ENCODE data around the gene TGFA.

The TGFA gene

GRCh38 chr2:70523996-70524965 lies 29.3 kb downstream of the TGFA start:
- no peak for TF ChIP-seq ZNF274 (IDR thresholded peaks at IDR 0.05; ENCODE audit: low read depth, low read length)

GRCh38 chr2:70523672-70523995 lies 30.0 kb downstream of the TGFA start:
- TF ChIP-seq ZNF274 (IDR thresholded peaks at IDR 0.05; ENCODE audit: low read depth, low read length): no peak
- no peak overlapping the region for H3K4me3 ChIP-seq (ENCODE audit: low read length)

More at GRCh38 chr2:70523996-70524965, 29.3 kb downstream of the TGFA start:
- H3K4me3 ChIP-seq (ENCODE audit: low read length): no peak overlapping the region

- H3K4me3 ChIP-seq (ENCODE audit: low read length): no peak overlapping the region
- TF ChIP-seq ZNF274 (IDR thresholded peaks at IDR 0.05; ENCODE audit: low read depth, low read length): no peak
These were observed 31.0 kb downstream of the TGFA start for GRCh38 chr2:70522627-70523026.

GRCh38 chr2:70520825-70521224 lies 32.8 kb downstream of the TGFA start:
- TF ChIP-seq ZNF274 (IDR thresholded peaks at IDR 0.05; ENCODE audit: low read depth, low read length): no peak
- H3K4me3 ChIP-seq (ENCODE audit: low read length): no peak overlapping the region

- H3K4me3 ChIP-seq (ENCODE audit: low read length): no peak overlapping the region
- TF ChIP-seq ZNF274 (IDR thresholded peaks at IDR 0.05; ENCODE audit: low read depth, low read length): no peak
These were observed 34.2 kb downstream of the TGFA start for GRCh38 chr2:70519453-70519852.

- H3K4me3 ChIP-seq (ENCODE audit: low read length): no peak overlapping the region
- TF ChIP-seq ZNF274 (IDR thresholded peaks at IDR 0.05; ENCODE audit: low read depth, low read length): no peak
These were observed 35.1 kb downstream of the TGFA start for GRCh38 chr2:70518557-70518956.

- H3K4me3 ChIP-seq (ENCODE audit: low read length): no peak overlapping the region
- TF ChIP-seq ZNF274 (IDR thresholded peaks at IDR 0.05; ENCODE audit: low read depth, low read length): no peak
These were observed 35.8 kb downstream of the TGFA start for GRCh38 chr2:70517804-70518203.

GRCh38 chr2:70516596-70516995 lies 37.0 kb downstream of the TGFA start:
- H3K4me3 ChIP-seq (ENCODE audit: low read length): no peak overlapping the region
- no peak for TF ChIP-seq ZNF274 (IDR thresholded peaks at IDR 0.05; ENCODE audit: low read depth, low read length)

GRCh38 chr2:70515938-70516337 lies 37.7 kb downstream of the TGFA start:
- TF ChIP-seq ZNF274 (IDR thresholded peaks at IDR 0.05; ENCODE audit: low read depth, low read length): no peak
- H3K4me3 ChIP-seq (ENCODE audit: low read length): no peak overlapping the region

- no peak overlapping the region for H3K4me3 ChIP-seq (ENCODE audit: low read length)
These were observed 39.0 kb downstream of the TGFA start for GRCh38 chr2:70514612-70515055.

GRCh38 chr2:70513738-70514137 lies 39.9 kb downstream of the TGFA start:
- H3K4me3 ChIP-seq (ENCODE audit: low read length): no peak overlapping the region
- no peak for TF ChIP-seq ZNF274 (IDR thresholded peaks at IDR 0.05; ENCODE audit: low read depth, low read length)

More at GRCh38 chr2:70514612-70515055, 39.0 kb downstream of the TGFA start:
- no peak for TF ChIP-seq ZNF274 (IDR thresholded peaks at IDR 0.05; ENCODE audit: low read depth, low read length)

GRCh38 chr2:70511971-70512729 lies 41.5 kb downstream of the TGFA start:
- no peak overlapping the region for H3K4me3 ChIP-seq (ENCODE audit: low read length)
- TF ChIP-seq ZNF274 (IDR thresholded peaks at IDR 0.05; ENCODE audit: low read depth, low read length): no peak

GRCh38 chr2:70510313-70510712 lies 43.3 kb downstream of the TGFA start:
- no peak overlapping the region for H3K4me3 ChIP-seq (ENCODE audit: low read length)
- no peak for TF ChIP-seq ZNF274 (IDR thresholded peaks at IDR 0.05; ENCODE audit: low read depth, low read length)

GRCh38 chr2:70509565-70509964 lies 44.1 kb downstream of the TGFA start:
- H3K4me3 ChIP-seq (ENCODE audit: low read length): no peak overlapping the region
- no peak for TF ChIP-seq ZNF274 (IDR thresholded peaks at IDR 0.05; ENCODE audit: low read depth, low read length)
